ENCODE measurements around the gene CDCA3. TPM values are rescaled to one million over a fixed set of nuclear protein-coding genes. Genes with fewer than 3 reads are reported as not detected.

Gene CDCA3
- total RNA-seq, 5 donors from 2014 or later (not counting 1 experiment from before 2014, with no cell fraction given) = 1.1 to 2.7 (median 2.0) TPM

GRCh38 chr12:6809056-6809455 is 42.0 kb downstream of the CDCA3 start:
- WGBS (ENCODE audit: insufficient coverage) = 93% methylated on average over 9 of the region's 10 CpGs
- H3K27ac Mint-ChIP-seq = no peak overlapping the region
- ChIA-PET CTCF (interaction anchor here (0.7 to 1.2 kb wide), 6 partner anchors 12 to 64 kb away, joined by 3 to 5 read pairs (median 3); partner anchors contain the start of gene SPSB2 (in 1 of the 2)), POLR2A (interaction anchor here in 1 of 2 donors (0.5 kb wide), 1 partner anchor 10 kb away, joined by 6 read pairs; no protein-coding TSS in a partner anchor)
- H3K9me3 ChIP-seq = no peaks in the 10 kb centered on the region
- DNase-seq (no peak), ATAC-seq (replicated peaks in 1 of 4) (no peak)
- H3K4me3 ChIP-seq (ENCODE audit: control insufficient read depth in 1 of 2, extremely low read depth in 1 of 2, low read length in 1 of 2) = no peak overlapping the region
- H3K36me3 ChIP-seq (ENCODE audit: control insufficient read depth in 2 of 2, extremely low read depth in 1 of 2, insufficient read depth in 1 of 2, low read length in 1 of 2) = peaks cover 6 to 9% of the 10 kb centered on the region in 2 donors
- H3K27me3 ChIP-seq (replicated peaks in 1 of 2; ENCODE audit: control insufficient read depth in 2 of 2, extremely low read depth in 1 of 2, insufficient read depth in 2 of 2, low read length in 1 of 2) = no peaks in the 10 kb centered on the region
- peaks cover 14 to 21% (median 16%) of the 10 kb centered on the region in 3 donors for H3K4me1 Mint-ChIP-seq
- H3K36me3 Mint-ChIP-seq = peaks cover 12% of the 10 kb centered on the region
- H3K27ac ChIP-seq (ENCODE audit: low read length) = no peak overlapping the region
- no peak overlapping the region for H3K4me3 Mint-ChIP-seq
- no peaks in the 10 kb centered on the region for H3K9me3 Mint-ChIP-seq
- H3K4me1 ChIP-seq (ENCODE audit: control insufficient read depth in 1 of 2, extremely low read depth in 1 of 2, insufficient read depth in 2 of 2, low read length in 2 of 2) = no peaks in the 10 kb centered on the region
- H3K27me3 Mint-ChIP-seq = no peaks in the 10 kb centered on the region

DNA sequence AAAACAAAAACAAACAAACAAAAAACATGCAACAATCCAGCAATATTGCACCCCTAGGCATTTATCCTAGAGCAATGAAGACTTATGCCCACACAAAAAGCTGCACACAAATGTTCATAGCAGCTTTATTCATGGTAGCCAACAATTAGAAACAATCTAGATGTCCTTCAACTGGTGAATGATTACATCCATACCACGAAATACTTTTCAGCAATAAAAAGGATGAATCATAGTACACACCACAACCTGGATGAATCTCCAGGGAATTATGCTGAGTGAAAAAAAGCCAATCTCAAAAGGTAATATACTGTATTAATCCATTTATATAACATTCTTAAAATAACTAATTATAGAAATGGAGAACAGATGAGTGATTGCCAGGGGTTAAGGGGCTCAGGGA is 43.9 kb downstream of the CDCA3 start:
- no peak overlapping the region for H3K27ac ChIP-seq (ENCODE audit: low read length)
- H3K36me3 ChIP-seq (ENCODE audit: control insufficient read depth in 2 of 2, extremely low read depth in 1 of 2, insufficient read depth in 1 of 2, low read length in 1 of 2) = peaks cover 6 to 17% of the 10 kb centered on the region in 2 donors
- Mint-ChIP-seq H3K36me3 (peaks cover 9% of the 10 kb centered on the region), H3K27ac (no peak overlapping the region), H3K9me3 (no peaks in the 10 kb centered on the region), H3K4me1 (peaks cover 14 to 21% (median 16%) of the 10 kb centered on the region in 3 donors), H3K27me3 (no peaks in the 10 kb centered on the region), H3K4me3 (no peak overlapping the region)
- H3K4me1 ChIP-seq (ENCODE audit: control insufficient read depth in 1 of 2, extremely low read depth in 1 of 2, insufficient read depth in 2 of 2, low read length in 2 of 2) = no peaks in the 10 kb centered on the region
- DNase-seq (no peak), ATAC-seq (replicated peaks in 1 of 4) (no peak)
- CTCF ChIA-PET = no interaction called here
- no peak overlapping the region for H3K4me3 ChIP-seq (ENCODE audit: control insufficient read depth in 1 of 2, extremely low read depth in 1 of 2, low read length in 1 of 2)
- WGBS (ENCODE audit: insufficient coverage) = no CpG with 5 or more reads among the region's 1 CpG
- no peaks in the 10 kb centered on the region for H3K27me3 ChIP-seq (replicated peaks in 1 of 2; ENCODE audit: control insufficient read depth in 2 of 2, extremely low read depth in 1 of 2, insufficient read depth in 2 of 2, low read length in 1 of 2)
- POLR2A ChIA-PET = no interaction called here
- no peaks in the 10 kb centered on the region for H3K9me3 ChIP-seq

GRCh38 chr12:6799147-6799546 is 51.9 kb downstream of the CDCA3 start:
- H3K4me3 Mint-ChIP-seq = no peak overlapping the region
- peaks cover 45 to 52% (median 50%) of the 10 kb centered on the region in 3 donors for H3K4me1 Mint-ChIP-seq
- peaks cover 0 to 2% of the 10 kb centered on the region in 2 donors for H3K27me3 Mint-ChIP-seq

More at GRCh38 chr12:6799147-6799546, 51.9 kb downstream of the CDCA3 start:
- ChIA-PET POLR2A (interaction anchor here in 1 of 2 donors (0.5 to 0.6 kb wide), 3 partner anchors 22 to 184 kb away, joined by 3 to 5 read pairs (median 3); no protein-coding TSS in a partner anchor), CTCF (no interaction called here)
- no peak for ATAC-seq (replicated peaks in 1 of 4)
- no peaks in the 10 kb centered on the region for H3K9me3 Mint-ChIP-seq
- Histone ChIP-seq H3K4me1 (ENCODE audit: control insufficient read depth in 1 of 2, extremely low read depth in 1 of 2, insufficient read depth in 2 of 2, low read length in 2 of 2) (peaks cover 0 to 15% of the 10 kb centered on the region in 2 experiments), H3K27me3 (replicated peaks in 1 of 2; ENCODE audit: control insufficient read depth in 2 of 2, extremely low read depth in 1 of 2, insufficient read depth in 2 of 2, low read length in 1 of 2) (peaks cover 0 to 3% of the 10 kb centered on the region in 2 experiments), H3K36me3 (ENCODE audit: control insufficient read depth in 2 of 2, extremely low read depth in 1 of 2, insufficient read depth in 1 of 2, low read length in 1 of 2) (peaks cover 0 to 47% of the 10 kb centered on the region in 2 donors), H3K9me3 (no peaks in the 10 kb centered on the region), H3K4me3 (ENCODE audit: control insufficient read depth in 1 of 2, extremely low read depth in 1 of 2, low read length in 1 of 2) (no peak overlapping the region), H3K27ac (ENCODE audit: low read length) (no peak overlapping the region)
- H3K36me3 Mint-ChIP-seq = peaks cover 32% of the 10 kb centered on the region
- 100% methylated on average over 1 of the region's 5 CpGs for WGBS (ENCODE audit: insufficient coverage)
- no peak for DNase-seq
- peak overlapping the region in 1 of 2 donors; percentile 30 for H3K27ac Mint-ChIP-seq

Other genes starting within 250 kb of the CDCA3 start
- 100 to 1,000 TPM; 236 to 392 (median 258) TPM for gene CHD4, start 243.9 kb downstream of the CDCA3 start, total RNA-seq
- 10 to 100 TPM in 4 of 5 donors, 1 to 10 TPM in 1; 5.8 to 16.0 (median 14.9) TPM for gene LPAR5, start 215.3 kb downstream of the CDCA3 start, total RNA-seq
- gene ACRBP, start 203.9 kb downstream of the CDCA3 start, total RNA-seq = 10 to 100 TPM in 1 of 5 donors, 1 to 10 TPM in 4; 2.4 to 11.1 (median 6.5) TPM
- gene ING4, start 188.2 kb downstream of the CDCA3 start, total RNA-seq = 10 to 100 TPM; 34.0 to 71.3 (median 64.5) TPM
- gene ZNF384, start 161.9 kb downstream of the CDCA3 start, total RNA-seq = 10 to 100 TPM; 68.6 to 82.9 (median 79.4) TPM
- gene PIANP, start 150.5 kb downstream of the CDCA3 start, total RNA-seq = 1 to 10 TPM in 3 of 5 donors, under 1 TPM in 1, not detected in 1; 0.88 to 2.5 (median 2.4) TPM
- 10 to 100 TPM; 18.5 to 33.1 (median 31.8) TPM for gene COPS7A, start 127.2 kb downstream of the CDCA3 start, total RNA-seq
- gene MLF2, start 98.1 kb downstream of the CDCA3 start, total RNA-seq = 100 to 1,000 TPM in 1 of 5 donors, 10 to 100 TPM in 4; 83.3 to 125 (median 88.4) TPM
- gene PTMS, start 84.9 kb downstream of the CDCA3 start, total RNA-seq = 10 to 100 TPM in 3 of 5 donors, 1 to 10 TPM in 2; 6.5 to 15.9 (median 10.6) TPM
- gene LAG3, start 78.8 kb downstream of the CDCA3 start, total RNA-seq = 10 to 100 TPM in 1 of 5 donors, 1 to 10 TPM in 4; 3.7 to 10.6 (median 7.3) TPM
- gene CD4, start 61.8 kb downstream of the CDCA3 start, total RNA-seq = 100 to 1,000 TPM; 126 to 205 (median 154) TPM
- under 1 TPM in 2 of 5 donors, not detected in 3; 0.13 to 0.46 TPM for gene GPR162, start 29.5 kb downstream of the CDCA3 start, total RNA-seq
- 1 to 10 TPM; 4.7 to 9.8 (median 8.0) TPM for gene P3H3, start 22.9 kb downstream of the CDCA3 start, total RNA-seq
- gene GNB3, start 10.4 kb downstream of the CDCA3 start, total RNA-seq = 1 to 10 TPM in 4 of 5 donors, under 1 TPM in 1; 0.85 to 4.3 (median 3.4) TPM
- 10 to 100 TPM; 64.2 to 95.8 (median 85.8) TPM for gene USP5, start 864 bp upstream of the CDCA3 start, total RNA-seq
- 100 to 1,000 TPM; 132 to 208 (median 189) TPM for gene TPI1, start 16.2 kb upstream of the CDCA3 start, total RNA-seq
- 10 to 100 TPM in 3 of 5 donors, 1 to 10 TPM in 2; 6.2 to 25.9 (median 21.8) TPM for gene SPSB2, start 22.0 kb upstream of the CDCA3 start, total RNA-seq
- gene LRRC23, start 53.5 kb upstream of the CDCA3 start, total RNA-seq = 10 to 100 TPM in 2 of 5 donors, 1 to 10 TPM in 3; 8.7 to 13.6 (median 8.8) TPM
- 100 to 1,000 TPM in 4 of 5 donors, 10 to 100 TPM in 1; 87.2 to 176 (median 148) TPM for gene ENO2, start 63.3 kb upstream of the CDCA3 start, total RNA-seq
- 10 to 100 TPM; 34.7 to 44.3 (median 41.7) TPM for gene ATN1, start 76.7 kb upstream of the CDCA3 start, total RNA-seq
- gene RNU7-1, start 92.5 kb upstream of the CDCA3 start, total RNA-seq = not detected
- gene C12orf57, start 92.7 kb upstream of the CDCA3 start, total RNA-seq = 100 to 1,000 TPM; 256 to 466 (median 412) TPM
- gene PTPN6, start 100.1 kb upstream of the CDCA3 start, total RNA-seq = 100 to 1,000 TPM; 176 to 237 (median 224) TPM
- gene PHB2, start 119.4 kb upstream of the CDCA3 start, total RNA-seq = 100 to 1,000 TPM; 144 to 168 (median 154) TPM
- 10 to 100 TPM; 33.6 to 64.5 (median 58.7) TPM for gene EMG1, start 119.6 kb upstream of the CDCA3 start, total RNA-seq
- 10 to 100 TPM; 19.3 to 27.6 (median 22.6) TPM for gene LPCAT3, start 167.2 kb upstream of the CDCA3 start, total RNA-seq
- 1 to 10 TPM; 1.5 to 5.0 (median 4.5) TPM for gene C1S, start 209.4 kb upstream of the CDCA3 start, total RNA-seq
- gene C1R, start 241.2 kb upstream of the CDCA3 start, total RNA-seq = 1 to 10 TPM; 2.2 to 5.9 (median 3.6) TPM